B cell (primary cell): ENCODE data around the gene UGT3A1. TPM values are rescaled to one million over a fixed set of nuclear protein-coding genes. Genes with fewer than 3 reads are reported as not detected.

Experiments used
- ATAC-seq: fragments of 200-7000 bp; cut with Tn5 transposase; one replicate; pipeline ENCODE4 v1.10.0; 2021; ENCODE audit warnings: low read depth, mild to moderate bottlenecking, moderate number of reproducible peaks, moderate library complexity
- CTCF ChIA-PET: fragments of 350-600 bp; sonication (Branson Sonifier 250); formaldehyde crosslinking; loops from one replicate; lab custom pipeline; 2021; ENCODE audit warnings: antibody characterized with exemption, inconsistent platforms; lab: Charles Lee
- POLR2A ChIA-PET: fragments of 350-600 bp; sonication (Branson Sonifier 250); formaldehyde crosslinking; loops from one replicate; lab custom pipeline; 2021; ENCODE audit warnings: antibody characterized with exemption; lab: Charles Lee
- DNase-seq: peaks from one replicate; pipeline ENCODE4 v3.0.0; 2013
- H2AFZ ChIP-seq: 2 replicates; pipeline ENCODE4 v1.6.1; 2012; ENCODE audit warnings: mild to moderate bottlenecking, low read depth, low read length; ENCODE audit not compliant: insufficient read depth, poor library complexity, severe bottlenecking
- H3K27ac ChIP-seq, 2 donors: 1 replicate in 1 of 2; 2 replicates in 1 of 2; pipeline ENCODE4 v1.5.1; 2012 to 2013; ENCODE audit warnings: low read length in 2 of 2, mild to moderate bottlenecking in 2 of 2, moderate library complexity in 1 of 2
- H3K27me3 ChIP-seq, 4 experiments: fragments of 200-600 bp in 1 of 4; sonication (generic) in 1 of 4; replicated peaks in 1 of 4; 1 replicate in 2 of 4; 2 replicates in 2 of 4; pipeline versions ENCODE4 v1.6.1 to v1.7.0; 2013 to 2016; ENCODE audit warnings: low read length in 3 of 4, mild to moderate bottlenecking in 2 of 4, mixed read lengths in 1 of 4, moderate library complexity in 1 of 4; ENCODE audit not compliant: insufficient read depth in 4 of 4, control insufficient read depth in 3 of 4; ENCODE audit errors: control extremely low read depth in 1 of 4
- H3K36me3 ChIP-seq, 2 experiments: replicated peaks in 1 of 2; 1 replicate in 1 of 2; 2 replicates in 1 of 2; pipeline versions ENCODE4 v1.6.1 to v1.7.1; 2013; ENCODE audit warnings: low read length in 1 of 2; ENCODE audit not compliant: insufficient read depth in 2 of 2, control insufficient read depth in 1 of 2; ENCODE audit errors: control extremely low read depth in 1 of 2, extremely low read depth in 1 of 2
- H3K4me1 ChIP-seq, 2 donors: fragments of 200-600 bp in 1 of 2; sonication (generic) in 1 of 2; 1 replicate in 1 of 2; 2 replicates in 1 of 2; pipeline versions ENCODE4 v1.5.1 to v1.6.1; 2013 to 2017; ENCODE audit warnings: low read length in 2 of 2; ENCODE audit not compliant: control insufficient read depth in 2 of 2, insufficient read depth in 2 of 2
- H3K4me2 ChIP-seq: replicated peaks from 2 replicates; pipeline ENCODE3; 2012; ENCODE audit warnings: mild to moderate bottlenecking, low read depth, low read length; ENCODE audit not compliant: poor library complexity, severe bottlenecking
- H3K4me3 ChIP-seq, 5 experiments: fragments of 200-600 bp in 1 of 5; sonication (generic) in 1 of 5; 1 replicate in 3 of 5; 2 replicates in 2 of 5; pipeline versions ENCODE4 v1.5.1 to v1.7.0; 2011 to 2016; ENCODE audit warnings: low read length in 4 of 5, mild to moderate bottlenecking in 4 of 5, low read depth in 2 of 5, control low read depth in 1 of 5, moderate library complexity in 1 of 5; ENCODE audit not compliant: insufficient read depth in 1 of 5; ENCODE audit errors: control extremely low read depth in 1 of 5, extremely low read depth in 1 of 5
- H3K79me2 ChIP-seq: fragments of 200-600 bp; sonication (generic); one replicate; pipeline ENCODE4 v1.6.0; 2016; ENCODE audit warnings: low read length; ENCODE audit not compliant: control insufficient read depth, insufficient read depth
- H3K9ac ChIP-seq: fragments of 200-600 bp; sonication (generic); 2 replicates; pipeline ENCODE4 v1.6.1; 2017; ENCODE audit warnings: mild to moderate bottlenecking, low read length, moderate library complexity
- H3K9me3 ChIP-seq, 3 donors: one replicate each; pipeline versions ENCODE4 v1.6.1 to v1.7.1; 2013; ENCODE audit warnings: low read length in 2 of 3; ENCODE audit not compliant: control insufficient read depth in 2 of 3, insufficient read depth in 1 of 3; ENCODE audit errors: control extremely low read depth in 1 of 3
- H4K20me1 ChIP-seq: 2 replicates; pipeline ENCODE4 v1.6.0; 2012; ENCODE audit warnings: mild to moderate bottlenecking, low read length; ENCODE audit not compliant: insufficient read depth, control insufficient read depth, poor library complexity, severe bottlenecking
- H3K27ac Mint-ChIP-seq: one replicate; pipeline ENCODE4 v1.8.0; 2021; ENCODE audit warnings: mixed read lengths
- H3K27me3 Mint-ChIP-seq: one replicate; pipeline ENCODE4 v1.8.0; 2021; ENCODE audit warnings: mixed read lengths
- H3K4me1 Mint-ChIP-seq: one replicate; pipeline ENCODE4 v1.8.0; 2021; ENCODE audit warnings: mixed read lengths
- H3K4me3 Mint-ChIP-seq: one replicate; pipeline ENCODE4 v1.8.0; 2021; ENCODE audit warnings: mixed read lengths
- H3K9me3 Mint-ChIP-seq: one replicate; pipeline ENCODE4 v1.8.0; 2022; ENCODE audit warnings: mixed read lengths; ENCODE audit not compliant: insufficient read depth
- CTCF ChIP-seq: fragments of 200-600 bp; IDR thresholded peaks from one replicate; pipeline ENCODE4 v1.8.0; 2022; ENCODE audit warnings: antibody characterized with exemption, mild to moderate bottlenecking
- EZH2 ChIP-seq: IDR thresholded peaks from 2 replicates; pipeline ENCODE4 v1.6.1; 2012; ENCODE audit warnings: borderline replicate concordance, low read depth, mild to moderate bottlenecking, moderate library complexity, low read length; ENCODE audit not compliant: insufficient read depth, poor library complexity, severe bottlenecking
- WGBS: methylation state at CpG from one replicate; pipeline ENCODE4 v1.1.5; 2013; ENCODE audit warnings: missing lambda C conversion rate; ENCODE audit not compliant: insufficient coverage; 5-methylcytosine and 5-hydroxymethylcytosine counted together
- intact Hi-C: fragments of 100-400 bp; cut with micrococcal nuclease; formaldehyde crosslinking; loops from one replicate; pipeline ENCODE4 v1.10.0; 2022
- polyA plus RNA-seq: library from polyadenylated mRNA; depleted of rRNA; stranded (reverse); fragments of >200 nt; gene quantifications from 2 replicates; pipeline ENCODE4 v1.2.3, GENCODE V29; 2012
- total RNA-seq, 2 donors: library from RNA; stranded (reverse); fragments of 120-200 nt in 1 of 2; gene quantifications; 1 replicate in 1 of 2; 2 replicates in 1 of 2; pipeline versions ENCODE4 v1.2.3 to v1.2.4, GENCODE V29; 2013 to 2022

The UGT3A1 gene
- total and polyA plus RNA-seq, 2 donors (not counting 1 experiment from before 2014, with no cell fraction given) = not detected

GRCh38 chr5:35903631-35904203 lies 87.5 kb downstream of the UGT3A1 start:
- H3K4me2 ChIP-seq = no peak overlapping the region
- ChIA-PET POLR2A (no interaction called here), CTCF (no interaction called here)
- intact Hi-C loops = no loop called here
- no peaks in the 10 kb centered on the region for H3K27me3 ChIP-seq
- no peak overlapping the region for H3K27ac ChIP-seq
- no peak overlapping the region for H2AFZ ChIP-seq
- no peak for TF ChIP-seq EZH2
- H3K36me3 ChIP-seq = no peaks in the 10 kb centered on the region
- no peaks in the 10 kb centered on the region for H3K9me3 ChIP-seq
- H3K79me2 ChIP-seq = no peaks in the 10 kb centered on the region
- H3K27me3 Mint-ChIP-seq = peaks cover 3% of the 10 kb centered on the region
- WGBS = 93% methylated on average over 2 of the region's 6 CpGs
- H3K4me1 Mint-ChIP-seq = peaks cover 8% of the 10 kb centered on the region
- no peak overlapping the region for H3K27ac Mint-ChIP-seq
- H3K9ac ChIP-seq = no peak overlapping the region
- H3K9me3 Mint-ChIP-seq = no peaks in the 10 kb centered on the region
- ATAC-seq (no peak), DNase-seq (no peak)
- H3K4me1 ChIP-seq = no peaks in the 10 kb centered on the region
- no peaks in the 10 kb centered on the region for H4K20me1 ChIP-seq
- H3K4me3 ChIP-seq = no peak overlapping the region
- H3K4me3 Mint-ChIP-seq = no peak overlapping the region

GRCh38 chr5:35902046-35902672 lies 89.0 kb downstream of the UGT3A1 start:
- DNase-seq (no peak), ATAC-seq (no peak)
- no peak overlapping the region for H3K27ac ChIP-seq
- no CpG with 5 or more reads among the region's 2 CpGs for WGBS
- H3K27me3 ChIP-seq = no peaks in the 10 kb centered on the region
- H3K79me2 ChIP-seq = no peaks in the 10 kb centered on the region
- H3K9me3 ChIP-seq = no peaks in the 10 kb centered on the region
- Mint-ChIP-seq H3K4me1 (peaks cover 8% of the 10 kb centered on the region), H3K9me3 (no peaks in the 10 kb centered on the region), H3K4me3 (no peak overlapping the region), H3K27ac (no peak overlapping the region), H3K27me3 (peaks cover 3% of the 10 kb centered on the region)
- H3K4me3 ChIP-seq = no peak overlapping the region
- ChIA-PET POLR2A (no interaction called here), CTCF (no interaction called here)
- H3K4me2 ChIP-seq = no peak overlapping the region
- no peak overlapping the region for H3K9ac ChIP-seq
- intact Hi-C loops = no loop called here
- H3K36me3 ChIP-seq = no peaks in the 10 kb centered on the region
- no peak overlapping the region for H2AFZ ChIP-seq
- H3K4me1 ChIP-seq = no peaks in the 10 kb centered on the region
- TF ChIP-seq CTCF (no peak), EZH2 (no peak)
- no peaks in the 10 kb centered on the region for H4K20me1 ChIP-seq

Other genes starting within 250 kb of the UGT3A1 start
- gene IL7R, start 134.5 kb downstream of the UGT3A1 start, total RNA-seq = 1.4 and 2.4 TPM in 2 replicates
- 2.4 and 4.0 TPM in 2 replicates for gene IL7R, start 134.5 kb downstream of the UGT3A1 start, polyA plus RNA-seq
- not detected in 2 replicates for gene CAPSL, start 52.8 kb downstream of the UGT3A1 start, total RNA-seq
- gene CAPSL, start 52.8 kb downstream of the UGT3A1 start, polyA plus RNA-seq = not detected in 2 replicates
- gene UGT3A2, start 75.5 kb upstream of the UGT3A1 start, total RNA-seq = not detected in 2 replicates
- gene UGT3A2, start 75.5 kb upstream of the UGT3A1 start, polyA plus RNA-seq = not detected in 2 replicates
- 9.9 and 10.0 TPM in 2 replicates for gene LMBRD2, start 160.5 kb upstream of the UGT3A1 start, total RNA-seq
- 2.1 and 3.0 TPM in 2 replicates for gene LMBRD2, start 160.5 kb upstream of the UGT3A1 start, polyA plus RNA-seq
- gene SKP2, start 160.7 kb upstream of the UGT3A1 start, total RNA-seq = 26.7 and 33.0 TPM in 2 replicates
- gene SKP2, start 160.7 kb upstream of the UGT3A1 start, polyA plus RNA-seq = 20.5 and 27.1 TPM in 2 replicates